Measurements from ENCODE around the gene TIMP3. TPM values are rescaled to one million over a fixed set of nuclear protein-coding genes. Genes with fewer than 3 reads are reported as not detected.

The TIMP3 gene
- total and polyA plus RNA-seq, 2 donors (not counting 3 experiments of a cell fraction or from before 2014, with no cell fraction given), result 0.22 to 2.0 TPM

GRCh38 chr22:32858957-32859356 is 57.5 kb downstream of the TIMP3 start:
- POLR2A ChIA-PET, result no interaction called here
- Histone ChIP-seq H3K27ac (ENCODE audit: insufficient read depth, low read depth, low read length) (no peak overlapping the region), H3K4me2 (ENCODE audit: insufficient read depth, low read length) (no peak overlapping the region), H3K9me3 (replicated peaks; ENCODE audit: control insufficient read depth, insufficient read depth, low read length) (peaks cover 6% of the 10 kb centered on the region), H3K36me3 (ENCODE audit: control insufficient read depth in 2 of 2, extremely low read depth in 1 of 2, insufficient read depth in 2 of 2, low read length in 2 of 2) (no peaks in the 10 kb centered on the region), H4K20me1 (replicated peaks; ENCODE audit: control insufficient read depth, extremely low read depth, insufficient read depth, low read length) (no peaks in the 10 kb centered on the region), H3K4me3 (replicated peaks in 1 of 3; ENCODE audit: insufficient read depth in 1 of 3, low read depth in 1 of 3, low read length in 3 of 3) (no peak overlapping the region), H3K4me1 (ENCODE audit: control insufficient read depth, extremely low read depth, insufficient read depth, low read length) (no peaks in the 10 kb centered on the region), H3K9ac (replicated peaks; ENCODE audit: extremely low read depth, insufficient read depth, low read length) (no peak overlapping the region), H3K27me3 (ENCODE audit: control insufficient read depth in 2 of 2, insufficient read depth in 2 of 2, low read length in 2 of 2) (no peaks in the 10 kb centered on the region), H2AFZ (ENCODE audit: low read depth, low read length) (no peak overlapping the region), H3K79me2 (ENCODE audit: control insufficient read depth, insufficient read depth, low read length) (no peaks in the 10 kb centered on the region), H3K9me1 (replicated peaks; ENCODE audit: control insufficient read depth, extremely low read depth, insufficient read depth, low read length) (no peaks in the 10 kb centered on the region)
- no TSS peak for BruUV-seq (replicated peaks)
- TF ChIP-seq CTCF (IDR thresholded peaks at IDR 0.05; ENCODE audit: extremely low read depth in 1 of 2, insufficient read depth in 1 of 2, low read depth in 1 of 2, low read length in 2 of 2), result no peak
- TF ChIP-seq MYC (IDR thresholded peaks at IDR 0.05; ENCODE audit: low read depth, low read length), result no peak
- TF ChIP-seq FOS (IDR thresholded peaks at IDR 0.05; ENCODE audit: borderline replicate concordance, insufficient read depth, low read length), result no peak
- no peak for TF ChIP-seq POLR2A (IDR thresholded peaks at IDR 0.05; ENCODE audit: low read depth, low read length)
- no peak for TF ChIP-seq POLR2AphosphoS5 (IDR thresholded peaks at IDR 0.05; ENCODE audit: insufficient read depth, low read depth, low read length)
- no peak for TF ChIP-seq GATA2 (IDR thresholded peaks at IDR 0.05; ENCODE audit: insufficient read depth, insufficient read length, low read depth, low read length)
- TF ChIP-seq EZH2 (IDR thresholded peaks at IDR 0.05; ENCODE audit: borderline replicate concordance, low read depth, low read length, severe bottlenecking), result no peak
- TF ChIP-seq JUN (IDR thresholded peaks at IDR 0.05; ENCODE audit: borderline replicate concordance, insufficient read depth, insufficient read length, low read depth), result no peak
- dilution Hi-C loops (cut with MboI; ENCODE audit: extremely low pct_ligation_motif_present, low sequenced_read_pairs), result no loop called here
- no peak for FAIRE-seq
- intact Hi-C loops (cut with micrococcal nuclease), result no loop called here
- no peak for DNase-seq (ENCODE audit: low read depth, low spot score)
- CTCF ChIA-PET, result no interaction called here
